Esophagus muscularis mucosa (tissue), 4 donors: ENCODE data around the gene CAMKMT. TPM values are rescaled to one million over a fixed set of nuclear protein-coding genes. Genes with fewer than 3 reads are reported as not detected.

ENCODE experiments used
- DNase-seq: peaks from one replicate; pipeline ENCODE4 v3.0.0-alpha.2; 2017; ENCODE audit errors: extremely low spot score
- H3K27ac ChIP-seq, 4 donors: fragments of 200-600 bp; sonication (generic); replicated peaks in 1 of 4; 1 replicate in 3 of 4; 2 replicates in 1 of 4; pipeline ENCODE4 v1.5.1; 2016 to 2019; ENCODE audit warnings: mild to moderate bottlenecking in 1 of 4
- H3K27me3 ChIP-seq, 4 donors: fragments of 200-600 bp; sonication (generic); one replicate each; pipeline versions ENCODE4 v1.5.1 to v1.6.0; 2016 to 2019
- H3K36me3 ChIP-seq, 4 donors: fragments of 200-600 bp; sonication (generic); one replicate each; pipeline ENCODE4 v1.5.1; 2016 to 2019
- H3K4me1 ChIP-seq, 4 donors: fragments of 200-600 bp; sonication (generic); one replicate each; pipeline ENCODE4 v1.5.1; 2016 to 2019
- H3K4me3 ChIP-seq, 4 donors: fragments of 200-600 bp; sonication (generic); 1 replicate in 2 of 4; 2 replicates in 2 of 4; pipeline ENCODE4 v1.5.1; 2016 to 2019; ENCODE audit warnings: mild to moderate bottlenecking in 4 of 4, moderate library complexity in 1 of 4
- H3K9me3 ChIP-seq, 4 donors: fragments of 200-600 bp; sonication (generic); 1 replicate in 3 of 4; 2 replicates in 1 of 4; pipeline ENCODE4 v1.5.1; 2016 to 2019
- EP300 ChIP-seq: sonication (generic); formaldehyde crosslinking; IDR thresholded peaks from one replicate; pipeline ENCODE4 v1.6.1; 2017; ENCODE audit warnings: antibody characterized with exemption
- POLR2A ChIP-seq: fragments of 450-650 bp; IDR thresholded peaks from one replicate; pipeline ENCODE4 v1.6.1; 2017; ENCODE audit warnings: antibody characterized with exemption, moderate library complexity, mild to moderate bottlenecking, low read depth
- POLR2AphosphoS5 ChIP-seq, 2 donors: sonication (generic); formaldehyde crosslinking; IDR thresholded peaks; one replicate each; pipeline ENCODE4 v1.6.1; 2017; ENCODE audit warnings: antibody characterized with exemption in 2 of 2
- WGBS: methylation state at CpG from one replicate; pipeline ENCODE4 v1.1.5; 2018; 5-methylcytosine and 5-hydroxymethylcytosine counted together
- intact Hi-C: fragments of 100-400 bp; cut with DNase I; formaldehyde crosslinking; loops from one replicate; pipeline ENCODE4 v1.15.1; 2023
- total RNA-seq, 4 donors: library from RNA; depleted of rRNA; stranded (reverse); fragments of >200 nt; gene quantifications; one replicate each; pipeline versions ENCODE4 v1.1.0 to v1.2.1, GENCODE V29; 2016
- TF ChIP-seq, protein P1 (sequence below), 3 experiments: fragments of 200-600 bp in 2 of 3; fragments of 450-650 bp in 1 of 3; sonication (generic) in 2 of 3; IDR thresholded peaks; one replicate each; pipeline ENCODE4 v1.5.1; 2017 to 2019; ENCODE audit warnings: antibody characterized with exemption in 3 of 3, mild to moderate bottlenecking in 2 of 3, moderate library complexity in 1 of 3

Gene CAMKMT
- total RNA-seq, 4 donors from 2014 or later: 5.8 to 8.3 (median 6.9) TPM

DNA sequence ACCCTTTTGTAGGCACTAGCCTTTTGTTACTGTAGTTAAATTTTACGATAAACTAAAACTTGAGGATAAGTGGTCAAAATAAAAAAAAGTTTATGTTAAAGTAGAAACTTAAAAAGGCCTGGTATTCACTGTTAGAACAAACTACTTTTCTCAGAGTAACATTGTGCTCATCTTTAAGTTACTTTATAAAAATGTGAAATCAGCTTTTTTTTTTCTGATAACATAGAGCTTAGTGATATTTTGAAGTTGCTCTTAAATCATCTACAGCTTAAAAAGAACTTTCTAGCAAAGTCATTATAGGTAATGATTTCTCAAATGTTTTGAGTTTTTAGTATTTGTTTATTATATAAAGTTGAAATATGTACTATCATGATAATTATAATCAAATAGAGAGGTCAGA lies 125.3 kb downstream of the CAMKMT start:
- no peak for DNase-seq
- WGBS: 97% methylated on average over 1 of the region's 1 CpG
- TF ChIP-seq EP300 (no peak), POLR2A (no peak), POLR2AphosphoS5 (IDR thresholded peaks at IDR 0.05) (no peak)
- TF ChIP-seq, protein P1, sequence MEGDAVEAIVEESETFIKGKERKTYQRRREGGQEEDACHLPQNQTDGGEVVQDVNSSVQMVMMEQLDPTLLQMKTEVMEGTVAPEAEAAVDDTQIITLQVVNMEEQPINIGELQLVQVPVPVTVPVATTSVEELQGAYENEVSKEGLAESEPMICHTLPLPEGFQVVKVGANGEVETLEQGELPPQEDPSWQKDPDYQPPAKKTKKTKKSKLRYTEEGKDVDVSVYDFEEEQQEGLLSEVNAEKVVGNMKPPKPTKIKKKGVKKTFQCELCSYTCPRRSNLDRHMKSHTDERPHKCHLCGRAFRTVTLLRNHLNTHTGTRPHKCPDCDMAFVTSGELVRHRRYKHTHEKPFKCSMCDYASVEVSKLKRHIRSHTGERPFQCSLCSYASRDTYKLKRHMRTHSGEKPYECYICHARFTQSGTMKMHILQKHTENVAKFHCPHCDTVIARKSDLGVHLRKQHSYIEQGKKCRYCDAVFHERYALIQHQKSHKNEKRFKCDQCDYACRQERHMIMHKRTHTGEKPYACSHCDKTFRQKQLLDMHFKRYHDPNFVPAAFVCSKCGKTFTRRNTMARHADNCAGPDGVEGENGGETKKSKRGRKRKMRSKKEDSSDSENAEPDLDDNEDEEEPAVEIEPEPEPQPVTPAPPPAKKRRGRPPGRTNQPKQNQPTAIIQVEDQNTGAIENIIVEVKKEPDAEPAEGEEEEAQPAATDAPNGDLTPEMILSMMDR (IDR thresholded peaks at IDR 0.05): no peak
- H3K27ac ChIP-seq: no peak overlapping the region
- no peaks in the 10 kb centered on the region for H3K36me3 ChIP-seq
- no peaks in the 10 kb centered on the region for H3K4me1 ChIP-seq
- H3K9me3 ChIP-seq: no peaks in the 10 kb centered on the region
- no peaks in the 10 kb centered on the region for H3K27me3 ChIP-seq
- H3K4me3 ChIP-seq: no peak overlapping the region
- intact Hi-C loops: no loop called here

DNA sequence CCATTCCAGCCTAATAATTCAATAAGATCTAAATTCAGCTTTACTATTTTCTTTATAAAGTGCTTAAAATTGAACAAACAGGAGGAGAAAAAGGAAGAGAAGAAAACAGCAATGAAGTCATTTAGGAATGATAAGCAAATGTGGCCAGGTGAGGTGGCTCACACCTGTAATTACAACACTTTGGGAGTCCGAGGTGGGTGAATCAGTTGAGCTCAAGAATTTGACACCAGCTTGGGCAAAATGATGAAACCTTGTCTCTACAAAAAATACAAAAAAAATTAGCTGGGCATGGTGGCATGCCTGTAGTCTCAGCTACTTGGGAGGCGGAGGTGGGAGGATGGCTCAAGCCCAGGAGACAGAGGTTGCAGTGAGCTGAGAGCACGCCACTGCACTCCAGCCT lies 129.0 kb downstream of the CAMKMT start:
- DNase-seq: no peak
- H3K4me1 ChIP-seq: no peaks in the 10 kb centered on the region
- no peaks in the 10 kb centered on the region for H3K9me3 ChIP-seq
- no peaks in the 10 kb centered on the region for H3K27me3 ChIP-seq
- TF ChIP-seq POLR2A (no peak), POLR2AphosphoS5 (IDR thresholded peaks at IDR 0.05) (no peak), EP300 (no peak)
- TF ChIP-seq, protein P1 (IDR thresholded peaks at IDR 0.05): no peak
- H3K27ac ChIP-seq: no peak overlapping the region
- WGBS: 91% methylated on average over 3 of the region's 3 CpGs
- no peak overlapping the region for H3K4me3 ChIP-seq
- H3K36me3 ChIP-seq: no peaks in the 10 kb centered on the region
- intact Hi-C loops: no loop called here

DNA sequence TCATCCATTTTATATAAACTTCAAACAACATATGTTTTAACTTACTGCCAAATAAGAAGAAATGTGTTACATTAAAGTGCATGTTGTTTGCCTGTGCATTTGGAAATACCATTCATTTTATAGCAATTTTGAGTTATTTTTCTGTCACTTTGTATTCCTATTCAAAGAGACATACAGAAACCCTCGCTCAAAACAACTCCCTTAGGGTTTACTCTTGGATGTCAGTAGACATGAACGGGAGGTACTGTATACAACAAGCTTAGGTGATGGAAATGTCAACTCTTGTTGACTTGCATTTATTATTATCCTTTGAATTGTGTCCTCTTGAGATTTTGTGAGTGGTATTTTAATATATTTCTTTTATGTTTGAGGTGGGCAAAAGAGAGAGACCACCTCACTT lies 132.3 kb downstream of the CAMKMT start:
- Histone ChIP-seq H3K27me3 (no peaks in the 10 kb centered on the region), H3K36me3 (no peaks in the 10 kb centered on the region), H3K27ac (no peak overlapping the region), H3K4me1 (no peaks in the 10 kb centered on the region), H3K9me3 (no peaks in the 10 kb centered on the region), H3K4me3 (no peak overlapping the region)
- no peak for TF ChIP-seq EP300
- no peak for TF ChIP-seq POLR2A
- no peak for TF ChIP-seq POLR2AphosphoS5 (IDR thresholded peaks at IDR 0.05)
- TF ChIP-seq, protein P1 (IDR thresholded peaks at IDR 0.05): no peak
- 98% methylated on average over 2 of the region's 2 CpGs for WGBS
- intact Hi-C loops: no loop called here
- DNase-seq: no peak

DNA sequence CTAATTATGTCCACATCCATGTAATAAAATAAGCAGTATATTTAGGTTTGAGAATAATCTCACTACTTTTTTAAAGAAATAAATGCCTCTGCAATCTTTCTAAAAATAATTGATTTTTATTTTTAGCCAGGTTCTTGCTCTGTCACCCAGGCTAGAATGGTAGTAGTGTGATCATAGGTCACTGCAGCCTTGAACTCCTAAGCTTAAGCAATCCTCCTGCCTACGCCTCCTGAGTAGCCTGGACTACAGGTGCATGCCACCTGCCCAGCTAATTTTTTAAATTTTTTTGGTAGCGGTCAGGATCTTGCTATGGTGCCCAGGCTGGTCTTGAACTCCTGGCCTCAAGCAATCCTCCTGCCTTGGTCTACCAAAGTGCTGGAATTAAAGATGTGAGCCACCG lies 133.3 kb downstream of the CAMKMT start:
- H3K27me3 ChIP-seq: no peaks in the 10 kb centered on the region
- no peak for DNase-seq
- H3K36me3 ChIP-seq: no peaks in the 10 kb centered on the region
- H3K9me3 ChIP-seq: no peaks in the 10 kb centered on the region
- H3K27ac ChIP-seq: no peak overlapping the region
- intact Hi-C loops: no loop called here
- no peaks in the 10 kb centered on the region for H3K4me1 ChIP-seq
- TF ChIP-seq POLR2A: no peak
- TF ChIP-seq EP300: no peak
- TF ChIP-seq, protein P1 (IDR thresholded peaks at IDR 0.05): no peak
- TF ChIP-seq POLR2AphosphoS5 (IDR thresholded peaks at IDR 0.05): no peak
- WGBS: 96% methylated on average over 3 of the region's 3 CpGs
- no peak overlapping the region for H3K4me3 ChIP-seq

DNA sequence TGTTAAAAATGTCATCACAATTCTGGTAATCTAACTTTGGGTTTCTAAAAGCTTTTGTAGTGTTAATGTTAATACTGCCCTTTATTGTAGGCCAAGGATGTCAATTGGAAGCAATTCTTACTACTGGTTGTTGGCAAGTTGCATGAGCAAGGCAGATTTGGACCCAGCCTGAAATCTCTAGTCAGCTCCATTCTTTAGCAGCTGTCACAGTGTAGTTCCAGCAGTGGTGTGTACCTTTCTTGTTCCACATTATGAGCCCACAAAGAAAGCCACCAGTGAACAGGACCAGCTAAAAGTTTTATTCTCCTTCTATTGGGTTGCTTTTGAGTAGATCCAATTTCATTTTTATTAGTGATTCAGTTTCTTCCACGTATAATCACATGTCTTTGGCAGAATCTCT lies 133.8 kb downstream of the CAMKMT start:
- intact Hi-C loops: no loop called here
- H3K36me3 ChIP-seq: no peaks in the 10 kb centered on the region
- H3K4me3 ChIP-seq: no peak overlapping the region
- no peaks in the 10 kb centered on the region for H3K27me3 ChIP-seq
- no peak overlapping the region for H3K27ac ChIP-seq
- H3K4me1 ChIP-seq: no peaks in the 10 kb centered on the region
- TF ChIP-seq EP300: no peak
- TF ChIP-seq, protein P1 (IDR thresholded peaks at IDR 0.05): no peak
- no peak for DNase-seq
- no peaks in the 10 kb centered on the region for H3K9me3 ChIP-seq
- 97% methylated on average over 1 of the region's 1 CpG for WGBS
